Kidney (tissue), 14 donors: ENCODE measurements around the gene AFG3L2. TPM values are rescaled to one million over a fixed set of nuclear protein-coding genes. Genes with fewer than 3 reads are reported as not detected.
A peak's percentile ranks its signal among the peaks of the same experiment; 100 is the strongest.

Source experiments
- DNase-seq, 5 donors: peaks; one replicate each; pipeline ENCODE4 v3.0.0-alpha.2; 2013 to 2020
- FAIRE-seq: peaks from 2 replicates; lab custom pipeline; 2012; peaks lifted over from hg19 to GRCh38; lab: Jason Lieb, UNC
- H3K27ac ChIP-seq, 2 donors: one replicate each; pipeline ENCODE4 v1.7.0; 2013; ENCODE audit warnings: low read depth in 2 of 2, low read length in 2 of 2, inconsistent platforms in 1 of 2
- H3K27me3 ChIP-seq: one replicate; pipeline ENCODE4 v1.7.1; 2013; ENCODE audit warnings: low read length, inconsistent platforms; ENCODE audit not compliant: control insufficient read depth, insufficient read depth
- H3K36me3 ChIP-seq, 3 donors: one replicate each; pipeline versions ENCODE4 v1.7.0 to v1.7.1; 2013; ENCODE audit warnings: low read length in 3 of 3, control low read depth in 1 of 3, inconsistent platforms in 1 of 3; ENCODE audit not compliant: insufficient read depth in 3 of 3, control insufficient read depth in 2 of 3
- H3K4me1 ChIP-seq, 3 donors: one replicate each; pipeline versions ENCODE4 v1.7.0 to v1.7.1; 2013; ENCODE audit warnings: low read length in 3 of 3, inconsistent platforms in 1 of 3, low read depth in 1 of 3; ENCODE audit not compliant: control insufficient read depth in 2 of 3, insufficient read depth in 2 of 3
- H3K4me3 ChIP-seq, 3 donors: one replicate each; pipeline versions ENCODE4 v1.7.0 to v1.8.1; 2013; ENCODE audit warnings: low read length in 3 of 3, control low read depth in 1 of 3, inconsistent platforms in 1 of 3
- H3K9ac ChIP-seq, 3 donors: one replicate each; pipeline versions ENCODE4 v1.7.0 to v1.7.1; 2013; ENCODE audit warnings: low read length in 3 of 3, control low read depth in 1 of 3, inconsistent platforms in 1 of 3
- H3K9me3 ChIP-seq, 3 donors: one replicate each; pipeline versions ENCODE4 v1.7.0 to v1.7.1; 2013; ENCODE audit warnings: low read length in 3 of 3, control low read depth in 1 of 3, inconsistent platforms in 1 of 3; ENCODE audit not compliant: control insufficient read depth in 2 of 3, insufficient read depth in 1 of 3
- CTCF ChIP-seq: IDR thresholded peaks from 3 replicates; pipeline ENCODE4 v1.5.1; 2012; ENCODE audit warnings: mild to moderate bottlenecking, moderate library complexity, borderline replicate concordance; ENCODE audit not compliant: insufficient read depth; ENCODE audit errors: extremely low read depth
- intact Hi-C: fragments of 100-400 bp; cut with DNase I; formaldehyde crosslinking; loops from one replicate; pipeline ENCODE4 v1.11.1; 2022
- polyA plus RNA-seq: library from polyadenylated mRNA; stranded (reverse); fragments of 350-450 nt; fragmentation: Illumina TruSeq; extraction: RNeasy Lipid Tissue Mini Kit (QIAGEN cat#74804); gene quantifications from one replicate; pipeline ENCODE4 v1.2.3, GENCODE V29; 2014; ENCODE audit warnings: low read depth, low replicate concordance; ENCODE audit not compliant: insufficient read depth
- total RNA-seq: library from RNA; stranded (reverse); fragmentation: NEBNext Ultra II Directional; extraction: Animal tissue kit (Norgen Biotek cat#: 25700); gene quantifications from one replicate; pipeline ENCODE4 v1.2.1, GENCODE V29; 2021
- donor health status: control.
- donor health status: control.
- donor health status: control.
- donor health status: control.
- donor health status: control.
- donor health status: DM: yes; HTN: yes; CAD: no.
- donor health status: Normal renal cell carcinoma (clear cell type).

The AFG3L2 gene
- total and polyA plus RNA-seq, 2 donors from 2014 or later, result 55.9 to 62.7 TPM

- Histone ChIP-seq H3K27me3 (no peaks in the 10 kb centered on the region), H3K4me3 (no peak overlapping the region), H3K27ac (no peak overlapping the region), H3K9me3 (no peaks in the 10 kb centered on the region), H3K36me3 (no peaks in the 10 kb centered on the region), H3K4me1 (no peaks in the 10 kb centered on the region), H3K9ac (no peak overlapping the region)
- DNase-seq, result no peak
- no peak for FAIRE-seq
- intact Hi-C loops, result loop anchor here (5.0 kb wide), 1 partner anchor 268 kb away; no protein-coding TSS in a partner anchor
- no peak for TF ChIP-seq CTCF
Measured at GRCh38 chr18:12393998-12394397, 17.0 kb upstream of the AFG3L2 start.

GRCh38 chr18:12393510-12393909 is 16.5 kb upstream of the AFG3L2 start:
- Histone ChIP-seq H3K4me3 (no peak overlapping the region), H3K36me3 (no peaks in the 10 kb centered on the region), H3K9me3 (no peaks in the 10 kb centered on the region), H3K9ac (no peak overlapping the region), H3K27ac (no peak overlapping the region), H3K27me3 (no peaks in the 10 kb centered on the region), H3K4me1 (no peaks in the 10 kb centered on the region)
- intact Hi-C loops, result loop anchor here (5.0 kb wide), 1 partner anchor 269 kb away; no protein-coding TSS in a partner anchor
- DNase-seq (no peak), FAIRE-seq (no peak)
- no peak for TF ChIP-seq CTCF

GRCh38 chr18:12391487-12392165 is 14.6 kb upstream of the AFG3L2 start:
- Histone ChIP-seq H3K9ac (no peak overlapping the region), H3K4me3 (no peak overlapping the region), H3K27me3 (no peaks in the 10 kb centered on the region), H3K27ac (no peak overlapping the region), H3K36me3 (no peaks in the 10 kb centered on the region), H3K4me1 (no peaks in the 10 kb centered on the region), H3K9me3 (no peaks in the 10 kb centered on the region)
- DNase-seq, result peak in 3 of 5 donors; percentile 69 to 82 (median 75)
- TF ChIP-seq CTCF, result peak; percentile 86
- no peak for FAIRE-seq
- intact Hi-C loops, result loop anchor here (5.0 kb wide), 1 partner anchor 271 kb away; no protein-coding TSS in a partner anchor

GRCh38 chr18:12388442-12388841 is 11.4 kb upstream of the AFG3L2 start:
- intact Hi-C loops, result no loop called here
- TF ChIP-seq CTCF, result no peak
- Histone ChIP-seq H3K4me1 (no peaks in the 10 kb centered on the region), H3K36me3 (no peaks in the 10 kb centered on the region), H3K27me3 (no peaks in the 10 kb centered on the region), H3K9ac (no peak overlapping the region), H3K4me3 (no peak overlapping the region), H3K27ac (no peak overlapping the region), H3K9me3 (no peaks in the 10 kb centered on the region)
- FAIRE-seq, result no peak
- no peak for DNase-seq
